Neural progenitor cell (in vitro differentiated cells): ENCODE results near the gene SAMHD1.
"Not testable (repeated sequence)": the region's sequence is repeated elsewhere in the genome, so short reads cannot be mapped to it uniquely, and the experiment has no call there.

Experiments used
- CTCF ChIP-seq: fragments of 200-600 bp; sonication (generic); IDR thresholded peaks from 2 replicates; pipeline ENCODE4 v1.5.1; 2017; ENCODE audit warnings: antibody characterized with exemption, mild to moderate bottlenecking
- EZH2 ChIP-seq: fragments of 200-600 bp; sonication (generic); IDR thresholded peaks from 2 replicates; pipeline ENCODE4 v1.6.1; 2017; ENCODE audit warnings: antibody characterized with exemption, mild to moderate bottlenecking, moderate library complexity

- TF ChIP-seq CTCF, EZH2: not testable (repeated sequence)
Observed at GRCh38 chr20:36932067-36932466, 19.4 kb downstream of the SAMHD1 start.
